HG03139 (cell line): Measurements from ENCODE around the gene SEC23IP.

Experiments
- ATAC-seq: cut with Tn5 transposase; IDR thresholded peaks from one replicate; pipeline ENCODE4 v1.9.1; 2021; ENCODE audit not compliant: unreplicated experiment

Gene SEC23IP

GRCh38 chr10:119933179-119933578 lies 40.6 kb downstream of the SEC23IP start:
- ATAC-seq, result no peak

DNA sequence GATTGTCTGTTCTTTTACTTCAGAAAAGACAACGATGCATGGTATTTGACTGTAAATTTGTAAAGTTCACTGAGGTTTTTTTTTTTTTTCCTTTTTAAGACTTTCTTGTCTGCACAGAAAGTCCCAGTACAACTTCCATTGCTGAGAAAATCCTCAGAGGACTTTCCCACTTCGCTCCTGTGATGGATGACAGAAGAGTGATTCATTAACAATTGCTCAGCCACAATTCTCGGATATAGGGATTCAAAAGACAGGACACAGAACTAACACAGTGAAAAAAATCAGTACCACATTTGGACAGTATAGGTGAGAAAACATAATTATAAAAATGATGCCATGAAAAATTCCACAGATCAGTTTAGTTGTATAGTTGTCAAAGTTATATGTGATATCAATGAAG lies 48.0 kb downstream of the SEC23IP start:
- no peak for ATAC-seq

GRCh38 chr10:119942973-119943372 lies 50.4 kb downstream of the SEC23IP start:
- no peak for ATAC-seq

GRCh38 chr10:119945805-119946204 lies 53.3 kb downstream of the SEC23IP start:
- ATAC-seq, result no peak

DNA sequence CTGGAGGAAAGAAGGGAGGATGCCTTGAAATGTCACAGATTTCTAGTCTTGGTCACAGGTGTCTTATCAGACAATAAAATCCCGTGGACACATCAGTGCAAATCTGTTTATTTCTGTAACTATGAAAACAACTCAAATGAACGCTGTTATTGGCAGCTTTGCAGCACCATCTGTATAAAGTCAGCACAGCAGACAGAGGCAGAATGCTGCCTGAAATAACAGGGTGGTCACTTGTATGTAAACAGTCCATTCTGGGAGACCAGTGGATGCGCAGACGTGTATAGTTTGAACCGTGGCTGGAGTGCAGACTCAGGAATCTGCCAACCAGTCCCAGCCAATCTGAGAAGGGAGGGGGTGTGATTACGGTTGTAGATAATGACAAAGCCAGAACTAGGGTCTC lies 54.8 kb downstream of the SEC23IP start:
- ATAC-seq, result no peak

GRCh38 chr10:119957451-119957850 lies 64.9 kb downstream of the SEC23IP start:
- no peak for ATAC-seq

DNA sequence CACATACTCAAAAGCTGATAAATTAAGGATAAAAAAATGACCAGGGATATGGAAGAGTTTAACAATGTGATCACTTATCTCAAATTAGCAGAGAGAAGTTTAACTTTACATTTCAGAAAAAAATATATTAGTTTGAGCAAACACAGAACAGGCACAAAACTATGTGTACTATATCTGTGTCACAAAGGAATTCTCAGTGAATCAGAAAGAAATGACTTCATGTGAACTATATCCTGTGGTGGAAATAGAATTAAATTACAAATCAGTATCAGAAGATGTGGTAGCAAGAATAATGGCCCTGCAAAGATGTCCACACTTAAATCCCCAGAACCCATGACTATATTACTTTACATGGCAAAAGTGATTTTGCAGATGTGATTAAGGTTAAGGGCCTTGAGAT lies 70.3 kb downstream of the SEC23IP start:
- no peak for ATAC-seq

DNA sequence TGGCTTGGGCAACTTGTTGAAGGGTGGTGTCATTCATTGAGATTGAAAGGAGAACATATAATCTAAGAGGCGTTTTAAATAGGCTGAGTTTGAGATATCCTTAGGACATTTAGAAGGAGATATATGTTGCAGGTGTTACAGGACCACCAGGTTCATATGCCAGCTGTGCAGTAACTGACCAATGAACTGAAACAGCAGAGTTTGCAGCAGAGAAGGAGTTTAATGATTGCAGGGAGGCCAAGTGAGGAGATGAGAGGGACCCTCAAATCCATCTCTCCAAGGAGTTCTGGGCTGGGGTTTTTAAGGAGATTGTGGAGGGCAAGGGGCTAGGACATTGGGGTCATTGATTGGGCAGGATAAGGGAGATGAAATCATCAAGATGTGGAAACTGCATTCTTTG lies 74.5 kb downstream of the SEC23IP start:
- ATAC-seq, result no peak

GRCh38 chr10:119969609-119970008 lies 77.1 kb downstream of the SEC23IP start:
- no peak for ATAC-seq

DNA sequence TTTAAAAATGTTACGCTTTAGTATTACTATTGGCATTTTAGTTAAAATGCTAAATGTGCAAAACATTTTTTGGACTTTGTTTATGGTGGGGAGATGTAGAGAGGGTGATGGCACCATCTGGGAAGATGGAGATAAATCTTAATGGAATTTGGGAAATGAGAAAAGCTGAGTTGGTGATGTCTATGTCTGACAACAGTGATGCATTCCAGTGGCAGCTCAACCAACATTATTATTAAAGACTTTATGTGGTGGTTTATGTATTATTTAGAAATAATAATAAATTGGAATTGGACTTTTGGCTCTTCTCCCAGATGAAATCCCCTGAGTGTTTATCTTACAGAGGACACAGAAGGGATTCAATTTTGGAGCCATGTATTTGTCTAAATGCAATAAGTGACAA lies 77.6 kb downstream of the SEC23IP start:
- no peak for ATAC-seq

- ATAC-seq, result no peak
Observed at GRCh38 chr10:119970963-119971362, 78.4 kb downstream of the SEC23IP start.

- no peak for ATAC-seq
Observed at GRCh38 chr10:119973281-119973680, 80.8 kb downstream of the SEC23IP start.

DNA sequence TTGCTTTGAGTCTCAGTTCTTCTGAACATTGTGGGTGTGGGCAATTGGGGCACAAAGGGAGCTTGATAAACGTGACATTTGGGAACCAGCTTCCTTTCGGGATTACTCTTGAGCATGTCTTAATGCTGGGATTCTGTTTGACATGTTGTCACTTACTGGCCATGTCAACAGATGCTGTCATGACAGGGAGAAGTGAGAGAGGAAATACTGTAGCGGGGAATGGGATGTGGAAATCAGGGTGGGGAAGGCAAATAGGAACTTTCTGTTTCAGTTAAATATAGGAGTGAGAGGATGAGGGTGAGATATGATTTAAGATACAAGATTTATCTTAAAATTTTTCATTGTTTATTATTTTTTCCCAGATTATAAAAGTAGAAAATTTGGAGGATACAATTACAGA lies 83.9 kb downstream of the SEC23IP start:
- no peak for ATAC-seq

DNA sequence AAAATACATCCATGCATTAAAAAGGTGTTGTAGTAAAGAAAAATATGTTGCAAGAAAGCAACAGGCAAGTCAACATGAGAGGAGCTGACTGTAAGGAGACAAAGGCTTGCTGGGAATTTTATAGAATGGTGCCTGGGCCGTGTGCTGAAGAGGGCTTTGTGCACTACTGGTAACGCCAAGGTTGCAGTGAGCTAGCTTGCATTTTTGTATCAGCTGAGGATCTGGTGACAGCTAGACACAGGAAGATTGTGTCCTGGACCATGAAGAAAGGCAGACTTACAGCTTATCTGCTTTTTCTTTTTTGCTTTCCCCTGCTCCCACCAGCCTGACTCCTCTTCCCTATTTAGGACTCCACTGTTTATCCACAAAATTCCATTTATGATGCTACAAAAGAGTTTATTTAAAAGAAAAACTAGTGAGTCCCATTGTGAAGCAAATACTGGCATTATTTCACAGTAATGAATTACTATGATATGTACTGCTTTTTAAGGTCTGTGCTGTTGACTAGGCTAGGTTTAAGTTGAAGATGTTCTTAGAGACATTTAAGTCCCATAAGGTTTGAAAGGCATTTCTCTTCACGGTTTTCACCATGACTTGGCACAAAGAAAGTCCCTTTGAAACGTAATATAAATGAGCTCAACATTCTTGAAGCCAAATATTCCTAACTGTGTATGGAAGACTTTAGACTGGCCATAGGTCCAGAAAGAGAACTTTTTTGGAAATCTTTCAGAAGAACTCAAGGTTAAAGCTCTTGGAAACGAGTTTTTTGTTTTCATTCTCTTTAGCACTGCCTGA lies 88.6 kb downstream of the SEC23IP start:
- ATAC-seq, result no peak

DNA sequence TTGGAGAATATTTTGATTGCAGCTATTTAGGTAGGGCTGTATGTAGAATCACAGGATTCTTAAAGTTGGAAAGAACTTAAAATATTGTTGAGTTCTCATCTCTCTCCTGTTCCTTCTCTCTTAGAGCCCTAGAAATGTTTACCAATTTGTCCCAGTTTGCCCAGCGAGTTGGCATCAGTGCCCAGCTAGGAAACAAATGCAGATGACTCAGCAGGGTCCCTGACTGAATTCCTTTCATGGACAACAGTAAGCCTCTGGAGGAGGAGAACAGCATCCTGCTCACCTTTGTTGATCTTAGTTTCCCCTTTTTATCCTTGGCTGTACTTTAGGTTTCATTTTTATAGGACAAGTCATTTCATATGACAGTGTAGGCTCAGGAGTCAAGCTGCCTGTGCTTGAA lies 89.3 kb downstream of the SEC23IP start:
- ATAC-seq, result no peak

DNA sequence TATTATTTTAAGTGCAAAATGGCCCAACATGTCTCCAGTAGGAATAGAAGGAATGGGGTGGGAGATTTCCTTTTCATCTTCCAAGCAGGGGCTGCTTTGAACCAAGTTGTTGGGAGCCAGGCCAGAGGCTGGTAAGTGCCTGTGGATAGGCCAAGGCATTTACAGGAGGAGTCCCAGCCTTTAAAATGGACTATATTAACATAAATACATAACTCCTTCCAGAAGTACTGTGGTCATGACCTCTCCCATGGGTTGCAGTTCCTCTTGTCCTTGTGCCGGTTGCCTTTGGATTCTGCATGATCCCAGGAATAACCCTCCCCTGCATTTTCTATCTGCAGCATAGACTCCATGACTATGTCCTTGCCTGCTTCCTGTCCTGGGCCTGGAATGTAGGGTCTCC lies 95.8 kb downstream of the SEC23IP start:
- no peak for ATAC-seq

- no peak for ATAC-seq
Observed at GRCh38 chr10:119989966-119990365, 97.4 kb downstream of the SEC23IP start.

- no peak for ATAC-seq
Observed at GRCh38 chr10:119991066-119991465, 98.5 kb downstream of the SEC23IP start.

DNA sequence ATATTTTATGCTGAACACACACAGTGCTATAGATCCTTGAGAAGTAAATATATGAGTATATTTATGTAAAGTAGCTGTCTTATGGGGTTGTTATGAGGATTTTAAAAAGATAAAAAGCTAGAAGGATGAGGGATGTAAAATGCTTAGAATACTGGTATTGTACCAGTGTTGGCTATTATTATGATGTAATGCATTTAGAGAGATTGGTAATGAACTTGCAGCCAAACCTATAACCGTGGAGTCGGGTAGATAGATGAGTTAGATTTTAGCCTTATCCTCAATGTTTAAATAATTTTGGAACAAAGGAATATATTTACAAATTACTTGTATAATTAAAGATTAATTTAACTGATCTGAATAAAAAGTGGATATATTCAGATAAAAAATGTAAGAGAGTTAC lies 99.3 kb downstream of the SEC23IP start:
- no peak for ATAC-seq
